ENCODE measurements around the gene FTCD. TPM values are rescaled to one million over a fixed set of nuclear protein-coding genes. Genes with fewer than 3 reads are reported as not detected.
A peak's percentile ranks its signal among the peaks of the same experiment; 100 is the strongest.
"Not testable (repeated sequence)": the region's sequence is repeated elsewhere in the genome, so short reads cannot be mapped to it uniquely, and the experiment has no call there.

FTCD gene
- total RNA-seq, 6 experiments from 2014 or later, result 141 to 668 (median 417) TPM

- H3K9me3 ChIP-seq, result no peaks in the 10 kb centered on the region
- H3K4me3 ChIP-seq, result peak overlapping the region in 1 of 3 donors; percentile 16
- no peaks in the 10 kb centered on the region for H3K27me3 ChIP-seq
- H3K4me1 ChIP-seq, result no peaks in the 10 kb centered on the region
- peak overlapping the region in 1 of 3 donors; percentile 18 for H3K27ac ChIP-seq
- TF ChIP-seq, protein P1, sequence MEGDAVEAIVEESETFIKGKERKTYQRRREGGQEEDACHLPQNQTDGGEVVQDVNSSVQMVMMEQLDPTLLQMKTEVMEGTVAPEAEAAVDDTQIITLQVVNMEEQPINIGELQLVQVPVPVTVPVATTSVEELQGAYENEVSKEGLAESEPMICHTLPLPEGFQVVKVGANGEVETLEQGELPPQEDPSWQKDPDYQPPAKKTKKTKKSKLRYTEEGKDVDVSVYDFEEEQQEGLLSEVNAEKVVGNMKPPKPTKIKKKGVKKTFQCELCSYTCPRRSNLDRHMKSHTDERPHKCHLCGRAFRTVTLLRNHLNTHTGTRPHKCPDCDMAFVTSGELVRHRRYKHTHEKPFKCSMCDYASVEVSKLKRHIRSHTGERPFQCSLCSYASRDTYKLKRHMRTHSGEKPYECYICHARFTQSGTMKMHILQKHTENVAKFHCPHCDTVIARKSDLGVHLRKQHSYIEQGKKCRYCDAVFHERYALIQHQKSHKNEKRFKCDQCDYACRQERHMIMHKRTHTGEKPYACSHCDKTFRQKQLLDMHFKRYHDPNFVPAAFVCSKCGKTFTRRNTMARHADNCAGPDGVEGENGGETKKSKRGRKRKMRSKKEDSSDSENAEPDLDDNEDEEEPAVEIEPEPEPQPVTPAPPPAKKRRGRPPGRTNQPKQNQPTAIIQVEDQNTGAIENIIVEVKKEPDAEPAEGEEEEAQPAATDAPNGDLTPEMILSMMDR (IDR thresholded peaks at IDR 0.05), result no peak
- TF ChIP-seq POLR2A (IDR thresholded peaks at IDR 0.05), result no peak
- no peaks in the 10 kb centered on the region for H3K36me3 ChIP-seq
- DNase-seq (no peak), ATAC-seq (peak in 2 of 4 donors; percentile 20 to 74)
- no CpG with 5 or more reads among the region's 17 CpGs for WGBS (ENCODE audit: insufficient coverage, low coverage, low lambda C conversion rate, missing lambda C conversion rate)
- intact Hi-C loops (cut with DNase I), result no loop called here
Measured at GRCh38 chr21:46179708-46180078, 24.3 kb upstream of the FTCD start.

DNA sequence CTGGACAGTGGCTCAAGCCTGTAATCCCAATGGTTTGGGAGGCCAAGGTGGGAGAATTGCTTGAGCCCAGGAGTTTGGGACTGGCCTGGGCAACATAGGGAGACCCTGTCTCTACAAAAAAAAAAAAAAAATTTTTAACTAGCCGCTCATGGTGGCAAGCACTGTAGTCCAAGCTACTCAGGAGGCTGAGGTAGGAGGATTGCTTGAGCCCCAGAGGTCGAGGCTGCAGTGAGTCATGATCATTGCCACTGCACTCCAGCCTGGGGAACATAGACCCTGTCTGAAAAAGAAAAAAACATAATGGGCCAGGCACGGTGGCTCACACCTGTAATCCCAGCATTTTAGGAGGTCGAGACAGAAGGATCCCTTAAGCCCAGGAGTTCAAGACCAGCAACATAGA, 23.6 kb upstream of the FTCD start:
- ATAC-seq (no peak), DNase-seq (no peak)
- 71% methylated on average over 2 of the region's 4 CpGs for WGBS (ENCODE audit: insufficient coverage, low coverage, low lambda C conversion rate, missing lambda C conversion rate)
- H3K36me3 ChIP-seq, result no peaks in the 10 kb centered on the region
- H3K4me3 ChIP-seq, result no peak overlapping the region
- TF ChIP-seq, protein P1 (IDR thresholded peaks at IDR 0.05), result no peak
- TF ChIP-seq POLR2A (IDR thresholded peaks at IDR 0.05), result no peak
- intact Hi-C loops (cut with DNase I), result no loop called here
- H3K9me3 ChIP-seq, result no peaks in the 10 kb centered on the region
- no peaks in the 10 kb centered on the region for H3K4me1 ChIP-seq
- peak overlapping the region in 1 of 3 donors; percentile 43 for H3K27ac ChIP-seq
- H3K27me3 ChIP-seq, result no peaks in the 10 kb centered on the region

GRCh38 chr21:46176443-46177129, 21.2 kb upstream of the FTCD start:
- intact Hi-C loops (cut with DNase I); H3K4me1 ChIP-seq; H3K36me3 ChIP-seq; H3K27me3 ChIP-seq; ATAC-seq; H3K4me3 ChIP-seq; H3K27ac ChIP-seq; H3K9me3 ChIP-seq; DNase-seq: not testable (repeated sequence)
- 33% methylated on average over 1 of the region's 3 CpGs for WGBS (ENCODE audit: insufficient coverage, low coverage, low lambda C conversion rate, missing lambda C conversion rate)

DNA sequence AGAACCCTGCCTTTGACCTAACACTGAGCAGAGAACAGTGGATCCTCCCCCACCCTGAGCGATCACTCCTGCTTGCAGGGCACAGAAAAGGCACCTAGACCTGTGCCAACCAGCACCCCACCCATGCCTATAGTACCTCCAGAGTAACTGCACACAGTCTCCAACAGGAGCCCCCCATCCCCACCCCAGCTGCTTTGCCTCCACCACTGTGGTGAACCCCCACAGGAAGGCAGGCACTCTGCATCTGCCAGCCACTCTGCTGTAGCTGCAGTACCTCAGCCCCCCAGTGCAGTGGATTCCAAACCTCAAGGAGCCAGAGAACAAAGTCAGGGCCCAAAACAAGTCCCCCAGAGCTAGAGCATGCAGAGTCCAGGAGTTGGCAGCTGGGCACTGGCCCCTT, 18.2 kb upstream of the FTCD start:
- intact Hi-C loops (cut with DNase I), result no loop called here
- Histone ChIP-seq H3K4me3 (no peak overlapping the region), H3K4me1 (no peaks in the 10 kb centered on the region), H3K9me3 (no peaks in the 10 kb centered on the region), H3K36me3 (no peaks in the 10 kb centered on the region), H3K27me3 (no peaks in the 10 kb centered on the region), H3K27ac (no peak overlapping the region)
- no peak for ATAC-seq
- no peak for TF ChIP-seq POLR2A (IDR thresholded peaks at IDR 0.05)
- TF ChIP-seq, protein P1 (IDR thresholded peaks at IDR 0.05), result no peak
- WGBS (ENCODE audit: insufficient coverage, low coverage, low lambda C conversion rate, missing lambda C conversion rate), result 100% methylated on average over 1 of the region's 1 CpG
- no peak for DNase-seq

DNA sequence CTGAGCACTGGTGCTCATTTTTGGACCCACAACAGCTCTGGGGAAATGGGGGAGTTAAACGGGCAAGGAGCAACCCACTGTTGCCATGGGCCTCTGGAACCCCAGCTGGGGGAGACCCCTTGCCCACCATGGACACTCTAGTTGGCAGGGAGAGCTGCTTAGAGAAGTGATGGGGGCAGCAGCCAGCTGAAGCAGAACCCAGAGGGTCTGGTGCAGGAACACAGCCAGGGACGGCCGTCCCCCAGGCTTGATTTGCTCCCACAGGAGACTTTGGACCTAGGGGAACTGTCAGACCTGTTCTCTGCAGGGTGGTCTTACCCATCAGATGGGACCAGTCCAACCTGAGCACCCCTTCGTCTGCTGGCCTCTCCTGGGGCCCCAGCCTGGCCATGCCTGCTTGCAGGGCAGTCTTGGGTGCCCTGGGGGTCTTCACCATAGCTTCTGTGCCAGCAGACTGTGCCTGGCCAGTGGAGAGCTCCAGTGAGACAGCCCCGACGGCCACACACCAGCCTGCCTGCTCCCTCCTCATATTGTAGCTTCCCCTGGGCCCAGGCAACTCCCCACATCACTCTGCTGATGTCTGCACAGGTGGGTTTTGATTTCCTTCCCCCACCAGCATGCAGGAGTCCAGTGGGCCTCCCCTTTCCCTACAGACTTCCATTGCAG, 17.6 kb upstream of the FTCD start:
- H3K27ac ChIP-seq, result no peak overlapping the region
- no peak for TF ChIP-seq POLR2A (IDR thresholded peaks at IDR 0.05)
- TF ChIP-seq, protein P1 (IDR thresholded peaks at IDR 0.05), result no peak
- ATAC-seq, result peak in 1 of 4 donors; percentile 32
- no peaks in the 10 kb centered on the region for H3K4me1 ChIP-seq
- H3K4me3 ChIP-seq, result no peak overlapping the region
- no peaks in the 10 kb centered on the region for H3K27me3 ChIP-seq
- no CpG with 5 or more reads among the region's 6 CpGs for WGBS (ENCODE audit: insufficient coverage, low coverage, low lambda C conversion rate, missing lambda C conversion rate)
- intact Hi-C loops (cut with DNase I), result no loop called here
- no peaks in the 10 kb centered on the region for H3K36me3 ChIP-seq
- H3K9me3 ChIP-seq, result no peaks in the 10 kb centered on the region
- no peak for DNase-seq

Measured in right lobe of liver (tissue), 6 donors.